NCI-H524 treated with DMSO at 0.1 percent for 48 hours (cell line): ENCODE results near the gene RAB21.

Experiments
- DNase-seq: peaks from one replicate; lab custom pipeline; 2025; lab: John Stamatoyannopoulos, UW

Gene RAB21, protein sequence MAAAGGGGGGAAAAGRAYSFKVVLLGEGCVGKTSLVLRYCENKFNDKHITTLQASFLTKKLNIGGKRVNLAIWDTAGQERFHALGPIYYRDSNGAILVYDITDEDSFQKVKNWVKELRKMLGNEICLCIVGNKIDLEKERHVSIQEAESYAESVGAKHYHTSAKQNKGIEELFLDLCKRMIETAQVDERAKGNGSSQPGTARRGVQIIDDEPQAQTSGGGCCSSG

DNA sequence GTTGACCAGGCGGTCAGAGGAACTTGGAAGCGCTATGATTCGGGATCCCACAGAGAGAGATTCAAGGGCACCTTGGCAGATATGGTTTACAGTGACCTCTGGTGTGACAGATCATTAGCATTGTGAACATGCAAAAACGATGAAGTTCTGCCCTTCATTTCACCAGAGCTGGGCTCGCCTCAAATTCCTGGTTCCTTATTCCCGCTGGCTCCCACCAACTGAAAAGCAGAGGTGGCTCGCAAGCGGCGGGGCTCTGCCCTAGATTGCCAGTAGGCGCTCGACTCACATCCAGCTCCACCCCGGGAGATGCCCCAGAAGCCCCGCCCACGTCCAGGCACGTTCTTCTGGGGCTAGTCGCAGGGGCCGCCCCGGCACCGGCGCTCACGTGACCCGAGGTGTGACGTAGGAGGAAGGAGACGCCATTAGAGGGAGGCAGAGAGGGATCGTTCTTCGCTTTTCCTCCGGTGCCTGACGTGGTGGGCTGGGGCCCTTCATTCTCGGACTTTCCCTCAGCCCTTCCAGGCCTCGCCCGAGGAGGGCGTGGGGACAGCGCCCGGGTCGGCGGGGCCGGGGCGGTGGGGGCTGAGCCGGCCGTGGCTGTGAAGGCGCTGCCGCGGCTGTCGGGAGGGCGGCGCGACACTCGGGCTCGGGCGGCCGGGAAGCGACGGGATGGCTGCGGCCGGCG, at the start of gene RAB21:
Gene RAB21 (plus strand): TSS at position 403 of the 685 bp plus-strand sequence. CDS start 267 bp downstream, at position 670.
- peak; percentile 70 for DNase-seq

GRCh38 chr12:71704920-71705319, 49.7 kb upstream of the RAB21 start:
- DNase-seq = no peak

DNA sequence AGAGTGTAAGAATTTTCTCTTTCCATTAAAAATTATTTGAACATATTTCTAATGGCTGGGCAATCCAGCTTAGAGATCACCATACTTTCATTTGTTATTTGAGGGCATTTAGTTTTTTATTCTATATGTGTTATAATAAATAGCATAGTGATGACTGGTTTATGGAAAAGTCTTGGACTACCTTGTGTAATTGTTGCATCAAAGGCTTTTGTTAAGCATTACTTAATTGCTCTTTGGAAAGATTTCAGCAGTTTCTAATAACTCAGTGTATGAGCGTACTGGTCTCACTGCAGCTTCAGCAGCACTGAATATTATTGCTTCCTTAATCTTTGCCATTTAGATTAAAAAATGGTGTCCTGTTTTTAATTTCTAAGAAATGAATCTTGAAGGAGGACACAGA, 46.0 kb upstream of the RAB21 start:
- DNase-seq = no peak

DNA sequence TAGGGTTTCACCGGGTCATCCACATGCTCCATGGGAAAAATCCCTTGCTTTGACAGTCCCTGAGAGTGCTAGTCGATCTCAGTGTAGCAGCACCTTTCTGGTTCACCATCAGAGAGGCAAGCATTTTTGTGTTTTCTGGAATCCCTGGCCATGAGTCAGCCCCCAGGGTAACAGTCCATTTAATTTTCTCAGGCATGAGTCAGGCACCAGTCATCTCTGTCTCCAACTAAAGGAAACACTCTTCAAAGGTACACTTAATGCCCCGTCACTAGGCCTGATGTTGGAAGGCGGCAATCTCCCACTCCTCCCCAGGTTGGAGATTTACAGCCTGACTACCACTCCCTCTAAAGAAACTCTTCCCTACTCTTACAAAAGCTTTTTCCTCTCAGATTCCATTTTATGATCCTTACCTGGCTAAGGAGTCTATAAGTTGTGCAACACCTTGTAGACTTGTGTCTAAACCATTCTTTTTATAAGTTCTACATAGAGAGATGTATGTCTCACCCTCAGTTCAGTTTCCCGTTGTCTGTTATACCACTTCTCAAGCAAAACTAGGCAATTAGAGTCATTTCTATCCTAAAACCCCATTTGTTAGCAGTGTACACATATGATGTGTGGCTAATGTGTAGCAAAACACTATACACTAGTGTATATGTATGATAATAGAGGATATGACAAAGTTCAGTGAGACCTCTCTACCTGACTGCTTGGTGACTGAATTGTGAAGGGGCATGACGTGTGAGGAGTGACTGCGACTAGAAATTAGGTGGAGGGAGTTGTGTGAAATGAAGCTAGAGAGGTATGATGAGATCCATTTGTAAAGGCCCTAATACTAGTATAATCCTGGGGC, 44.2 kb upstream of the RAB21 start:
- no peak for DNase-seq

DNA sequence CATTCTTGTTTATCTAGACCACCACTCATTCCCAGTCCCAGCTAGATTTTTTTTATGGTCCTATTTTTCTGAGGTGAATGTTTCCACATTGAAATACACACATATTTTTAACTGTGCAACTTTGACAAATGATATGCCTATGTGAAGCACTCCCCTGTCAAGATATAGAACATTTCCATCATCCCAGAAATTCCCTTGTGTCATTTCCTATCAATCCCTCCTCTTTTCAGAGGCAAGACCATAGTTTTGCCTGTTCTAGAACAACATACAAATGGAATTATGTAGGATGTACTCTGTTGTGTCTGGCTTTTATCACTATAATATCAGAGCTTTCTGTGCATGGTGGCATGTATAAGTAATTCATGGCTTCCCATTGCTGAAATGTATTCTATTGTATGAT, 36.1 kb upstream of the RAB21 start:
- DNase-seq = no peak

DNA sequence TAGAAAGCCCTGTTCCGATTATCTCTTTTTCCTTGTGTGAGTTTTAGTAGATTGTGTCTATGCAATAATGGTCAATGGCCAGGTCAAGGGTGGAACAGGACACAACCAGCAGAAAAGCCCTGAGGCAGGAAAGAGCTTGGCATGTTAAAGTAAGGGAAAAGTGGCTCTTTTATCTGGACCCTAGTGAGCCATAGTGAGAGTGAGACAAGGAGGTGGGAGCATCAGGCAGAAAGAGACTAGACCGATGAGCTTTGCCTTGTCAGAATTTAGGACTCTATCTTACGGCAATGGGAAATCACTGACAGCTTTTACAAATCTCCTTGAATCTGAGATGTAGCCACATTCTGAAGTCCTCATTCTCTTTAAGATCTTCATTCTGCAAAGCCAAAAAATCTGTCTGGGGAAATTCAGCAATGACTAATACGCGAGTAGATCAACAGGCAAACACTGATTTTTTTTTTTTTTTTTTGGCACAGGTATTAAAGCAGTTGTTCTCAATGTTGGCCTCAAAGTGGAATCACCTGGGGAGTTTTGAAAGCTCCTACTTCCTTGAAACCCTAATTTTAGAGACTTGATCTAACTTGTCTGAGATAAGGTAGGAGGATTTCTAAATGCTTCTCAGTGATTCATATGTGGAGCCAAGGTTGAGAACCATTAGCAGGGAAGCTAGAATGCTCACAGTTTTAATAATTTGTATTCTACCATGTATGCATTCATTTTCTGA, 34.9 kb upstream of the RAB21 start:
- DNase-seq = no peak

DNA sequence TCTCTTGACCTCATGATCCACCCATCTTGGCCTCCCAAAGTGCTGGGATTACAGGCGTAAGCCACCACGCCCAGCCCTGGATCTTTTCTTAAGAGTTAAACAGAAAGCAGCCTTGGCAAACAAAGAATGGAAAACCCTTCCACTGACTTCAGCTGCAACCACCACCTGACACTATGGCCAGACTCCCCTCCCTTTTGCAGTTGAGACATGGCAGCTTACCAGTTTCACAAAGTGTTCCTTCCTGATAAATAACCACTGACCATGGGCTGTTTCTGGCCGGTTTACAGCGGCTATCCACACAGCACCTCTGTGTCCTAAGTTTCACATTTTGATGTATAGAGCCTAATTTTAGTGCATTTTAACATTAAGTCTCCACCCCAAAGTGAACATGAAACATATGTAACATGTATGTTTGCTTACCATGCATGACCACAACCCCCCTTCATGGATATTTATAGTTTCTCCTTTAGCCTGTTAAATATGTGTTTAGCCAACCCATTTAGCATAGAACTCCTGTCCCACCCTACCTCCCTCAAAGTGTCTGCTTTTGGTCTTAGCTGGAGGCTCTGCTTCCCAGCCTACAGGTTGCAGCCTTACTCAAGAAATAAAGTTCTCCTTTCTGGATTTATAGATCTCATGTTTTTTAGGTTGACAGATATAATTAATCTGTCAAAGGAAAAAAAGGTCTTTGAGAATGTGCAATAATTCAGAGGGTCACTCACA, 32.7 kb upstream of the RAB21 start:
- no peak for DNase-seq

GRCh38 chr12:71725011-71725410, 29.7 kb upstream of the RAB21 start:
- DNase-seq = no peak

GRCh38 chr12:71726548-71726947, 28.1 kb upstream of the RAB21 start:
- DNase-seq = no peak

DNA sequence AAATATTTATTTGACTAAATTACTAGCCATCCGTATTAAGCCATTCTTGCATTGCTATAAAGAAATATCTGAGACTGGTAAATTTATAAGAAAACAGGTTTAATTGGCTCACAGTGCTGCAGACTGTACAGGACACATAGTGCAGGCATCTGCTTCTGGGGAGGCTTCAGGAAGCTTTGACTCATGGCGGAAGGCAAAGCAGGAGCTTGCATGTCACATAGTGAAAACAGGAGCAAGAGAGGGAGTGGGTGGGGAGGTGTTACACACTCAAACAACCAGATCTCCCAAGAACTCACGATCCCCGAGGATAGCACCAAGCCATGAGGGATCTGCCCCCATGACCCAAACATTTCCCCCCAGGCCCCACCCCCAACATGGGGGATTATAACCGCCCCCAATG, 26.7 kb upstream of the RAB21 start:
- no peak for DNase-seq

GRCh38 chr12:71730936-71731335, 23.7 kb upstream of the RAB21 start:
- DNase-seq = no peak

DNA sequence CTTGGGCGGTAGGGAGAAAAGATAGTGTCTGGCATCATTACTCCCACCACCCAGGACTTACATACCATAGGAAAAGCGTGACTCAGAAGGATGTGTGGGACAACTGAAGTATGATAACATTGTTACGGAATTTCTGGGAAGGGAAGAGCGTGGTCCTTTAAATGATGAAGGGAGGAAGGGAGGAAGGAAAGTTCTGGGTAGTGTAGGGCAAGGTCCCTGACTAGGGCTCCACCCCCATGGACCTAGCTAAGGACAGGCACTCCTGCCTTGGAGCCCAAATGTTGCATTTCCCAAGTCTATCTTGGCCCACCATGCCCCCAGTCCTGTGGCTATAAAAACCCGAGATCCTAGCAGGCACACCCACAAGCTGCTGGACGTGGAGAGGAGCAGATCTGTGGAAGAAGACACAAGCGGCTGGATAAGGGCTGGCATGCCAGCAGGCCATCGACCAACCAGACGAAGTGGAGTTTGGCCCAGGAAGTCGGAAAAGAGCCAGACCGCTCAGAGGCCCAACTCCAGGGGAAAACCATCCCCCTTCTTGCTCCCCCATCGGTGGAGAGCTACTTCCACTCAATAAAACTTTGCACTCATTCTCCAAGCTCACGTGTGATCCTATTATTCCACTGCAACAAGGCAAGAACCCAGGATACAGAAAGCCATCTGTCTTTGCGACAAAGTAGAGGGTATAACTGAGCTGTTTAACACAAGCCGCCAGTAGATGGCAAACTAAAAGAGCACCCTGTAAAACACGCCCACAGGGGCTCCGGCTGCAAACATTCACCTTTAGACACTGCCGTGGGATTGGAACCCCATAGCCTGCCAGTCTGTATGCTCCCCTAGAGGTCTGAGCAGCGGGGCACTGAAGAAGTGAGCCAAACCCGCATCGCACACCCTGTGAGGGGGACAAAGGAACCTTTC, 23.0 kb upstream of the RAB21 start:
- peak; percentile 9 for DNase-seq

DNA sequence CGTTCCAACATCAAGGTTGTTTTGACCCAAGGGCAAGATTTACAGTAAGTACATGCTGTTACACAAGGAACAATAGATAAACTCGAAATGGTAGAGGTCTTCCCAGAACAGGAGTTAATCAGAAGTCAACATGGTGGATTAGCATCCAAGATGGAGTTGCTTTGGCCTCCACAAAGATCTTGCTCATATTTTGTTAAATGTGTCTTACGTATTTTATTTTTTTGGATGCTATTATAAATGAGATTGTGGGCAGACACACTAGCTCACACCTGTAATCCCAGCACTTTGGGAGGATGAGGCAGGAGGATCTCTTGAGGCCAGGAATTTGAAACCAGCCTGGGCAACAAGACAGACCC, 22.3 kb upstream of the RAB21 start:
- no peak for DNase-seq

- no peak for DNase-seq
Observed at GRCh38 chr12:71737197-71737596, 17.5 kb upstream of the RAB21 start.

- DNase-seq = no peak
Observed at GRCh38 chr12:71742998-71743397, 11.7 kb upstream of the RAB21 start.

GRCh38 chr12:71744522-71745300, 10.0 kb upstream of the RAB21 start:
- no peak for DNase-seq

DNA sequence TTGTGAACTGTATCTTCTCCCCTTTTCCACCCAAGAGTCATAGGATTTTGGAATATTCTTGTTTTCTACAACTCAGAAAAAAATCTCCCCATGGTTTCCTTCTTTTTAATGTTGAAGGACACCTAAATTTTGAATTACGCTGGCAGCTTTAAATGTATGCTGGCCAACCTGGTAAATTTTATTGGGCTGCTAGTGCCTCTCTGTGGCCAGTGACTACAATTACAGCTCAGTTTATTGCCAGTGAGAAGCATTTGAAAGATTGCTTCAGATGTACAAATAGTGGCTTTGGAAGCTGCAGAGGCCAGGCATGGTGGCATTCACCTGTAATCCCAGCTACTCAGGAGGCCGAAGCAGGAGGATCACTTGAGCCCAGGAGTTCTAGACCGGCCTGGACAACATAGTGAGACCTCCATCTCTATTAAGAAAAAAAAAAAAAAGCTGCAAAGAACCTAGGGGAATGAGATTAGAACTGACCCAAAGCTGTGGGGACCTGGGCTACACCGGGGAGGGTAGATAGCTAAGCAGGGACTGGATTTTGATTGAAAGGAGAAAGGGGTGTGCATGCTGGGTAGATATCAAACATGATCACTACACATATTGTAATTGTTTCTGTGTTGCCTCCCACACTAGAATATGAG, 7.6 kb upstream of the RAB21 start:
- DNase-seq = no peak

DNA sequence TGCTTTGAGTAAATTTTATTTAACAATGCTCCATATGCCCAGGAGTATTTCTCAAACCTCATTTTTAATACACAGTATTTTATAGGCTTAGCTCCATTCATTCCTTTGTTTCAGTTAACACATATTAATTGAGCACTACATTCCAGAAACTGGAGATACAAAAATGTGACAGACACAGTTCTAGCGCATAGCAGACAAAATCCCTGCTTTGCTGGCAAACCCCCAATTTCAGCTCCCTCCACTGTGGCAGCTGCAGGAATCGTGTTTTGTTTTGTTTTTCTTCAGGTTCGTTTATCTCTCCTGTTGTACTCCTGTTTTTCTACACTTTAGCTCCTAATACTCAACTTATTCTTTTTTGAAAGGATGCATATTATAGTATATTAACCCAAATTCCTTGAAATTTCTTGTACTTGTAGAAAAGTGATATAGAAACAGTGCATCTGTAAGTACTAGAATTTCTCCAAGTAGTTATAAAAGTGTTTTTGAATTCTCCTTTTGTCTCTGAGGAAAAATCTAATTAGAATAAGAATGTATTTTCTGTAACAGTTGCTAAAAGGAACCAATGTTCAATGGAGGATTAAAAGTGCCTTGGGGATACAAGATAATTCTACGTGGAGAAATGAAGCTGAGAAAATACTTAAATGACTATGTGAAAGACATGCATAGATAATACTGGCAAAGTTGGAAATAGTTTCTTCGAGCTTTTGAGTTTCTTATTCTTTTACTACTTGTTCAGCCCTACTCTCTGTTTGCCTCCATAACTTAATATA, 6.4 kb upstream of the RAB21 start:
- no peak for DNase-seq

DNA sequence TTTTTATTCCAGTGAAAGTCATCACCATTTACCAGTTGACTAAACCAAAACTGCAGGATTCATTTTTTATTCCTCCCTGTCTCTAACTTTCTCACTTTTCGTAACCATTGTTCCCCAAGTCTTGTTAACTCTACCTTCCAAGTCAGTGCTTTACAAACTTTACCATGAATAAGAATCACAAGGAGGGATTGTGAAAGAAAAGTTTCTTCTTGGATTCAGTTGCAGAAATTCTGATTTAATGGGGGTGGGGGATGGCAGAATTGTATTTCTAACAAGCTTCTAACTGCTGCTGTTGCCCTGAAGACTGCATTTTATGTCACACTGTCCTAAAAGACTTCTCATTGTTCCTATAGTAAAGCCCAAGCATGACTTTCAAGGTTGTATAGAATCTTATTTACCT, 5.0 kb upstream of the RAB21 start:
- DNase-seq = no peak
